ENCODE data around the gene CCDC144A.
"Not testable (repeated sequence)": the region's sequence is repeated elsewhere in the genome, so short reads cannot be mapped to it uniquely, and the experiment has no call there.

CCDC144A gene, protein sequence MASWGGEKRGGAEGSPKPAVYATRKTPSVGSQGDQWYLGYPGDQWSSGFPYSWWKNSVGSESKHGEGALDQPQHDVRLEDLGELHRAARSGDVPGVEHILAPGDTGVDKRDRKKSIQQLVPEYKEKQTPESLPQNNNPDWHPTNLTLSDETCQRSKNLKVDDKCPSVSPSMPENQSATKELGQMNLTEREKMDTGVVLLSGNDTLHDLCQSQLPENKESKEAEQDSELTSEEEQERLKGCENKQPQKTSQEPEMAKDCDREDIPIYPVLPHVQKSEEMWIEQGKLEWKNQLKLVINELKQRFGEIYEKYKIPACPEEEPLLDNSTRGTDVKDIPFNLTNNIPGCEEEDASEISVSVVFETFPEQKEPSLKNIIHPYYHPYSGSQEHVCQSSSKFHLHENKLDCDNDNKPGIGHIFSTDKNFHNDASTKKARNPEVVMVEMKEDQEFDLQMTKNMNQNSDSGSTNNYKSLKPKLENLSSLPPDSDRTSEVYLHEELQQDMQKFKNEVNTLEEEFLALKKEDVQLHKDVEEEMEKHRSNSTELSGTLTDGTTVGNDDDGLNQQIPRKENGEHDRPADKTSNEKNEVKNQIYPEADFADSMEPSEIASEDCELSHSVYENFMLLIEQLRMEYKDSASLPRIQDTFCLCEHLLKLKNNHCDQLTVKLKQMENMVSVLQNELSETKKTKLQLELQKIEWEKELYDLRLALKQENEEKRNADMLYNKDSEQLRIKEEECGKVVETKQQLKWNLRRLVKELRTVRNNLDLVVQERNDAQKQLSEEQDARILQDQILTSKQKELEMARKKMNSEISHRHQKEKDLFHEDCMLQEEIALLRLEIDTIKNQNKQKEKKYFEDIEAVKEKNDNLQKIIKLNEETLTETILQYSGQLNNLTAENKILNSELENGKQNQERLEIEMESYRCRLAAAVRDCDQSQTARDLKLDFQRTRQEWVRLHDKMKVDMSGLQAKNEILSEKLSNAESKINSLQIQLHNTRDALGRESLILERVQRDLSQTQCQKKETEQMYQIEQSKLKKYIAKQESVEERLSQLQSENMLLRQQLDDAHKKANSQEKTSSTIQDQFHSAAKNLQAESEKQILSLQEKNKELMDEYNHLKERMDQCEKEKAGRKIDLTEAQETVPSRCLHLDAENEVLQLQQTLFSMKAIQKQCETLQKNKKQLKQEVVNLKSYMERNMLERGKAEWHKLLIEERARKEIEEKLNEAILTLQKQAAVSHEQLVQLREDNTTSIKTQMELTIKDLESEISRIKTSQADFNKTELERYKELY (N-terminal part only)

DNA sequence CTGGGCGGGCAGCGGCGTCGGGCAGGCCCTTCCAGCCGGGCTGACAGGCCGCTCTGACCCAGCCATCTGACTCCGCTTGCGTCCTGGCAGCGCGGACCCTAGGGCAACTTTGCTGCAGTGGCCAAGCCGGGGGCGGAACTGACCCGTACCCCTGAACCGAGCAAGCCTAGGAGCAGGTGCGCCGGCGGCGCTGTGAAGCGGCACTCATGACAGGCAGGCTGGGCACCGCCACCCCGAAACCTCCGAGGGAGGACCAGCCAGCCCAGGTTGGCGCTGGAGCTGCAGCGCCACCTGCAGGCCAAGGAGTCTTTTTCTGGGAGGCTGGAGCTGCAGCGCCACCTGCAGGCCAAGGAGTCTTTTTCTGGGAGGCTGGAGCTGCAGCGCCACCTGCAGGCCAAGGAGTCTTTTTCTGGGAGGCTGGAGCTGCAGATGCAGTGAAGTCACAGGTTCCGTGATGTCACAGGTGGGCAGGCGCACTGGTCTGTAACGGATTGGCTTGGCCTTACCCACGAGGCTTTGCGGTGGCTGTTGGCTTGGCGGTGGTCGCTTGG, at the start of gene CCDC144A:
Gene CCDC144A (plus strand): TSS at position 511 of the 551 bp plus-strand sequence. CDS start 160 bp downstream, outside the sequence.
- peak in 8 of 51 donors; percentile 13 to 75 (median 42) for DNase-seq

DNA sequence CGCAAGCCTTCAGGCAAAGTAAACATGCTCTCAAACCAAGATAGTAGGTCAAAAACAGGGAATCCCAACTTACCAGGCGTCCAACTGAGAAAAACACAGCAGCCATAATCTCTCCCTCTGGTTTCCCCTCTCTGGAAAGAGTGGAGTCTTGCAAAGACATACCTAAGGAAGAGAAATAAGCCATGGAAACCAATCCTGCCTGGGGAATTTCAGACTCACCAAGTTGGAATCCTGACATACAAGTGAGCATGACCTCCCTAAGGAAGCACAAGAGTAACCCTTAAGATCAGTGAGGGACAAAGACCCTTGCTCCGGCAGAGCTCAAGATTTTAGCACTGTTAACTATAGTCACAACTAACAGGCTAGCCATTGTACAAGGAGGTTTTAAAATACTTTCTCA, 40.5 kb upstream of the CCDC144A start:
- no peak for DNase-seq

DNA sequence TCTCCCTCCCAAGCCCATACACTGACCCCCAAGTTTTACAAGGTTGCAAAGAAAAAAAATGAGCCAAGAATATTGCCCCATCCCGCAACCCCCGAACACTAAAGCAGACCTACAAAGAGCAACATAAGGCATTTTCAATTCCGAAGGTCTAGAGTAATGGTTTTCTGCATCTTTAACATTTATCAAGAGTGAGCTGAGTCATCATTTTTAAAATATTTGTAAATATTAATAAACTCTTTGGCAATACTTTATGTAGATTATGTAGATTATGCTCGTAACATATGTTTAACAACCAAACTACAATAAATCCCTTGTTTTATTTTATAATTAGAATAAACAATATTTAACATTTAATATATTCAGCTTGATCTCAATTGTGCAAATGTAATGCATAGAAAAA, 37.8 kb upstream of the CCDC144A start:
- no peak for DNase-seq

DNA sequence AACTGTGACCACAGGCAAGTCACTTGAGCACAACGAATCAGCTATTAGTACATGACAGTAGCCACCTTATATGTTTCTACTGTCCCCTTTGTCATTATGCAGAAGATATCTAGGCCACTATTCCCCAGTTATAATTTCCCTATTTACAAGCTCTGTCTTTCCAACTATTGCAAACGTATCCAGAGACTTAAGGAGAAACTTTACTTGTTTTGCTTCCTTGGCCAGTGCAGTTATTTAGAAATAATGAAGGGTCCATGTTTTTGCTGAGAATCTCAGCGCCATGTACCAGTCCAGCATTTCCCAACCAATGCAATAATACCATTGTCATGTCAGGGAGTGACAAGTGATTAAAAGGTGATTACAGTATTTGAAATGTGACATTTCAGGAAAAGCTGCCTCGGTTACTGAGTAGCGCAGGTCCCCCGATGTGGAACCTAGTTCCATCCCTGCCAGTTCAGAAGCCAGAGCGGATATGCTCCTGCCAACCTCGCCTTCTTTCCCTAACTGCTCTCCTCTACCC, 37.1 kb upstream of the CCDC144A start:
- peak in 3 of 51 donors; percentile 34 to 62 (median 43) for DNase-seq

DNA sequence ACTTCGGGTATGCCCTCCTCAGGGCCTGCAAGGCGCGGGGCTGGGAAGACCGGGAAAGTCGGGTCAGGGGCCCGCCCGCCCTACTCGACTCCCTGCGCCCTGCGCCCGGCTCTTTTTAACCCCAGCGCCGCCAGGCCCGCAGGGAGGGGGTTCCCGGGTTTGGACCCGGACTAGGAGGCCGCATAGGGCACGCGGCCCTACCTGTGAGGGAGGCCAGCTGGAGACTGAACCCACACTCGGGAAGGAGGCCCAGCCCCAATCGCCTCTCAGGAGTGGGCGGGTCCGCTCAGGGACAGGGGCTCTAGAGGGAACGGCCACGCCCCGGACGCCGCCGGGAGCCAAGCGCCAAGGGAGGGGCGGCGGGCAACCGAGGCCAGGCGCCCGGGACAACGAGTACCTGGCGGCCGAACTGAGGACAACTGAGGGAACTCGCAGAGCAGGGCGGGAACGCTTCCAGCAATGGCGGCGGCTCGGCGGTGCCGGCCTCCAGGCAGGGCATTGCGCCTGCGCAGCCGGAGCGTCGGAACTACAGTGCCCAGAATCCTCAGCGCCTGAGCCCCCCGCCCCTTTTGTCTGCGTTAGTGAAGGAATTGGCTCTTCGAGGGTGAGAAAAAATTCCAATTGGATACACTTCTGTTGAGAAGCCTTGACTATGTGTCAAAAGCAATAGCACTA, 36.5 kb upstream of the CCDC144A start, which contains the start of gene ZNF624:
Gene ZNF624 (minus strand): TSS at position 484 of the 675 bp plus-strand sequence.
- DNase-seq = peak; percentile 57 to 97 (median 86)

DNA sequence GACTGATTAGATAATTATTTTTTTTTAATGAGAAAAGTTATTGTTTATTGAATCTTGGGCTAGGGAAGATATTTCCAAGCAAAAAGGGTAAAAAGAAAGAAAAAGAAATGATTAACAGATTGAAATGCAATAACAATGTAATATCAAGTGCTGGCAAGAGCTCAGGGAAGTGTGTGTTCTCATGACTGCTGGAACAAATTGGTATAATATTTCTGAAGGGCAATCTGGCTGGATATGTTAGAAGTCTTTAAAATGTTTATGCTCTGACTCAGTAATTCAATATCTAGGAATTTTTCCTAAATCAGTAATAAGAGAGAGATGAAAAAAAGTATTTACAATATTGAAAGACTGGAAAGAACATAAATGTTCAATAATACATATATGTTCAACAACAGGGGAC, 28.8 kb upstream of the CCDC144A start:
- DNase-seq = no peak

DNA sequence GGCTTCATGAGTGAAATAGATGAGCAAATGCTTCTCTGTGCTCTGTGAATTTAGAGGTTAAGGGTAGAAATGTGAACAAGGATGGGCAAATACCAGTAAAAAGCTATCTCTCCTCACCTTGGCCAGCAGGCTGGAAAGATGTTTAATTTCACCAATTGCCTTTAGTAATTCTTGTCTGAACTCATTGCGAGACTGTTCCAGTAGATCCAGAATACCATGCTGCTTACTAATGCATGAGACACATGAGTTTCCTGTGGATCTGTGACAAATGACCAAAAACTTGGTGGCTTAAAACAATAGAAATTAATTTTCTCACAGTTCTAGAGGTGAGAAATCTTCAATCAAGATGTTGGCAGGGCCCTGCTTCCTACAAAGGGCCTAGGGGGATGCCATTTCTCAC, 27.1 kb upstream of the CCDC144A start:
- no peak for DNase-seq

DNA sequence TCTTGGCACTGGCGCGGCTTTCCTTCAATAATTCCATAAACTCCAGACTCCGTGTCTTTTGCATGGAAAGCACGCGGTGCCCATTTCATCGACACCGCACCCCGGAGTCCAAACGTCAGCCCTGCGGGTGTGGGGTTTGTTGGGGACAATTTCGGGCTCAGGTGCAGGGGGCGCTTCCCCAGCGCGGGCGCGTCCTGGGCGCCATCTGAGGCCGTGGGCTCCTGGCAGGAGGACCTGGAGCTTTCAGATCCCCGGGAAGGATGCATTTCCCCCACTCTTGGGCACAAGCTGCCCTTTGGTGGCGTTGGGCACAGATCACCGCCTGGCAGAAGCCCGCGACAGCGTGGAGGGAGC, 23.5 kb upstream of the CCDC144A start:
- peak in 1 of 51 donors; percentile 44 for DNase-seq

DNA sequence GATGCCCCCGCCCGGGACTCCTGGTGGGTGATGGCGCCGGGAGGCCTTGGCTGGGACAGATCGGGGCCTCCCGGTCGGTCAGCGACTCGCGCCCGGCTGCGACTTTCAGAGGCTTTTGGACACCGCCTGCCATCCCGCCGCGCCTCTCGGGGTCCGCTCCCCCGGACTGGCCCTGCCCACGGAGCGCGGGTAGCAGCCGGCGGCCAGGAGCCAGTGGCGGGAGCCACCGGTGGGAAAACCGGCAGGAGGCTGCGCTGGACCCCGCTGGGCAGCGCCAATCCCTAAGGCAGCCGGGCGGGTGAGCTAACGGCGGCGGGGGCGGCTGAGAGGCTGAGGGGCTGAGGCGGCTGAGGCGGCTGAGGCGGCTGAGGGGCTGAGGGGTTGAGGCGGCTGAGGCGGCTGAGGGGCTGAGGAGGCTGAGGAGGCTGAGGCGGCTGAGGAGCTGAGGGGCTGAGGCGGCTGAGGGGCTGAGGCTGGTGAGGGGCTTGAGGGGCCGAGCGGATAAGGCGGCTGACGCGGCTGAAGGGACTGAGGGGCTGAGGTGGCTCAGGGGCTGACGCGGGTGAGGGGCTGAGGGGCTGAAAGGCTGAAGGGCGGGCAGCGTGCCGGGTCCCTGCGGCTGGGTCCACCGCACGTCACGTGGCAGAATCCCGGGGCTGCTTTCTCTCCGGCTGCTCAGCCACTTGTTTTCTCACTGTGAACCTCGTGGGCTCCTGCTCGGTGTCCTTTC, 23.0 kb upstream of the CCDC144A start:
- DNase-seq = peak in 37 of 51 donors; percentile 6 to 70 (median 46)

DNA sequence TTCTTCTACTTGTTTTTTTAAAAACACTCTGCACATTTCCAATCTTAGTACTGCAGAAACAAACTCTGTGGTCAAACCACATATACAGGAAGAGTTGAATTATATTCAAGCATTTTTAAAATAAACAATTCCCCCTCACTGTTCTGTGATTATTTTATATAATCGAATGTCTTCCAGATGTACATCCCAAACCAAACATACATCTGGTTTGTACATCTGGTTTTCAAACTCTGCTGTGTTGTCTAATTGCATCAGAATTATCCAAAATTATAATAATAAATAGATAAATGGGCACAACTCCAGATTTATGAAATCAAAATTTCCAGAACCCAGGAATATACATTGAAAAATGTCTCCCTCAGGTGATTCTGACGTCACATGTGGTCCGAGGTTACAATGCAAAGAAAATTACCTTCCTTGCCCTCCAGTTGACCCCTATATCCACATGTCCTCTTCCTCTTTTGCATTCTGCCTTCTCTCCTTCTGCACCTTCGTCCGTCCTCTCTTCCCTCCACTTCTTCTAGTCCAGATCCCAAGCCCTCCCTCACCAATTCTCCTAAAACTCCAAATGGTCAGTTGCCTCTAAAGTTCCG, 13.3 kb upstream of the CCDC144A start:
- no peak for DNase-seq

DNA sequence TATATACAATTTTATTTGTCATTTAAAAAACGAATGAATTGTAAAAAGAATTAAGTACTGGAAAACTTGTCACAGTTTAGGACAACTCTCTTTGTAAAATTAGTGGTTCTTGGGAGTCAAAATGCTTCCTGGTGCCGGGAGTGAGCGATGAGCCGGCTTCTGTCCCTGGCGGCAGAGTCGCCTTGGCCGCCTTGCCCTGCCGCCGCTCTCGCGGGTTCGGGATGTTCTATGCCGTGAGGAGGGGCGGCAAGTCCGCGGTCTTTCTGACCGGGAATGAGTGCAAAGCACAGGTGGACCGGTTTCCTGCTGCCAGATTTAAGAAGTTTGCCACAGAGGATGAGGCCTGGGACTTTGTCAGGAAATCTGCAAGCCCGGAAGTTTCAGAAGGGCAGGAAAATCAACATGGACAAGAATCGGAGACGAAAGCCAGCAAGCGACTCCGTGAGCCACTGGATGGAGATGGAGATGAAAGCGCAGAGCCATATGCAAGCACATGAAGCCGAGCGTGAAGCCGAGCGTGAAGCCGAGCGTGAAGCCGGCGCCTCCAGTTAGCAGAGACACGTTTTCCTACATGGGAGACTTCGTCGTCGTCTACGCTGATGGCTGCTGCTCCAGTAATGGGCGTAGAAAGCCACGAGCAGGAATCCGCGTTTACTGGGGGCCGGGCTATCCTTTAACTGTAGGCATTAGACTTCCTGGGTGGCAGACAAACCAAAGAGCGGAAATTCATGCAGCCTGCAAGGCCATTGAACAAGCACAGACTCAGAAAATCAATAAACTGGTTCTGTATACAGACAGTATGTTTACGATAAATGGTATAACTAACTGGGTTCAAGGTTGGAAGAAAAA, 6.5 kb upstream of the CCDC144A start:
- DNase-seq = peak in 2 of 51 donors; percentile 10 to 49

DNA sequence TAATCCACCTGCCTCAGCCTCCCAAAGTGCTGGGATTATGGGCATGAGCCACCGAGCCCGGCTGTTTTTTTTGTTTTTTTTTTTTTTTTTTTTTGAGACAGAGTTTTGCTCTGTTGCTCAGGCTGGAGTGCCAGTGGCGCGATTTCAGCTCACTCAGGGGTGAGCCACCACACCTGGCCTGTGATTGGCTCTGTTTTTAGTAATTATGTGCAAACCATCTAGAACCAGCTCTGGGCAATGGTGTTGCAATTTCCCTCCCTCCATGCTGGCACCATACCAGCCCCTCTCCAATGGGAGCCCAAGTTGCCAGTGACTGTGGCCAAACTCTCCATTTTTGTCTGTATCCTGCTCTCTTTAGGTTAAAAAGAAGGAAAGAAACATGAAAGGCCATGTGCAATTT, 4.0 kb upstream of the CCDC144A start:
- not testable (repeated sequence) for DNase-seq

DNA sequence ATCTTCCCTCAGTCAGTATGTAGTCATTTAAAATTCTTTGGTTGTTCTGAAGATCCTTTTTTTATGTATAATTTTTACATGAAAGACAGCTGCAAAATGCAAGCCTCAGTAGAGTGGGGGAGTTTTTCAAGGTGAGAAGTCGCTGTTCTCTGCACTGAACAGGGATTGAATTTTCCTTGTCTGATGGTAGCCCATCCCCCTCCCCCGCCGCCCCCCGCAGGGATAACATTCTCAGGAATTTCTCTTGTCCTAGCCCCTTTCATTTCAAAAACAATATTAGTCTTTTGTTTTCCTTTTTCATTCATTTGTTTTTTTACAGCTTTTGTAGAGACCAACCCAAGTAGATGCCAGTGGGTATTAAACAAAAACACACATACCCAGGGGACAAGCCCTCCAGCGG, 2.9 kb upstream of the CCDC144A start:
- not testable (repeated sequence) for DNase-seq

DNA sequence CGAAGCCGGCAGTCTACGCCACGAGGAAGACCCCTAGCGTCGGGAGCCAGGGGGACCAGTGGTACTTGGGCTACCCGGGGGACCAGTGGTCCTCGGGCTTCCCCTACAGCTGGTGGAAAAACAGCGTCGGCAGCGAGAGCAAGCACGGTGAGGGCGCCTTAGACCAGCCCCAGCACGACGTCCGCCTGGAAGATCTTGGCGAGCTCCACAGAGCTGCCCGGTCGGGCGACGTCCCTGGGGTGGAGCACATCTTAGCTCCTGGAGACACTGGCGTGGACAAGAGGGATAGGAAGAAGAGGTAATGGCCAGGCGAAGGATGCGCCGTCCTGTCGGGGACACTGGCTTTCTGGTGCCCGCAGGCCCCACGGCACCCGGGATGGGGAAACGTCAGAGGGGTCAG, 406 bp downstream of the CCDC144A start:
- DNase-seq = peak in 1 of 51 donors; percentile 12

DNA sequence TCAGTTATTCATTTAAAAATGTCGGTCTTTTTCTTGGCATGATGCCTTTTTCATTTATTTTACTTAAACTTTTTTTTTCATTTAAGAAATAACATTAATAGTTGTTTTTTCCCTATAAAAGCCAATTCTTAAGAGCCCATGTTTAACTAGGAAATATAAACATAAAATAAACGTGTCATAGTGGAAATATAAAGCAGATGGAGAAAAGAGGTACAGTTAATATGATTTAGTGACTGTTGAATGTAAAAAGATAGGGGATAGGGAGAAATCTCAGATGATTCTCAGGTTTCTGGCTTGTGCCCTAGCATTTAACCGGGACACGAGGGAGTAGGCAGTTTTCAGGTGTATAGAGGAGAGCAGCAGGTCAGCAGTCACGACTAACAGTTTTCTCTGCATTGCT, 7.6 kb downstream of the CCDC144A start:
- DNase-seq = not testable (repeated sequence)

DNA sequence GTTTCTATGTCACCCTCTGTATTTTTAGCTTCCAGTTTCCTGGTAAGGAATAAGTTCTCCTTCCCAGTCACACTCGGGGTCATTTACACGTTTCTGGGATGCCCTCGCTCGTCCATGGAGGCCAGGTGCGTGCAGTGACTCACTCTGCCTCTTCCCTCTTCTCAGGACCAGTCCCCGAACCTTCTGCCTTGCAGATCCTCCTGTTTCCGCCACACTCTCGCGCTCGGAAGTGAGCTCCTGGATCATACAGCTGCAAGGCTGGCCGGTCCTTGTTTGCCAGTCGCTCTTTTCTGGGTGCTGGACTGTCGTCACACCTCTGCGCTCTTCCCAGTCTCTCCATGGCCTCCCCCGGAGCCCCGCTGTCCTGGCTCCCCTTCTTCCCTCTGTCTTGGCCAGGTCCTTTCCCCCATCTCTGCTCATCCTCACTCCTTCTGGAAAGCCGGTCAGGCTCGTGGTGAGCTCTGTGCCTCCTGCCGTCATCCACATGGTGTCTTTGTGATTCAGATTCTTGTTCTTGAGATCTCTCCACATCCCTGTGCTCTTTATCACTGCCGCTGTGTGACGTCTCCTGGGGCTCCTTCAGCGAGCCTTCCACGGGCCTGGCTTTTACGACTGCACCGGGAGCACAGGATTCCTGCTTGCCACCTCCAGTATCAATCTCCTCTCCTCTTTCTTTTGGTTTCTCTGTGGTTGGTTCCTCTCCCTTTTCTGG, 55.6 kb downstream of the CCDC144A start:
- DNase-seq = peak in 1 of 51 donors; percentile 8

DNA sequence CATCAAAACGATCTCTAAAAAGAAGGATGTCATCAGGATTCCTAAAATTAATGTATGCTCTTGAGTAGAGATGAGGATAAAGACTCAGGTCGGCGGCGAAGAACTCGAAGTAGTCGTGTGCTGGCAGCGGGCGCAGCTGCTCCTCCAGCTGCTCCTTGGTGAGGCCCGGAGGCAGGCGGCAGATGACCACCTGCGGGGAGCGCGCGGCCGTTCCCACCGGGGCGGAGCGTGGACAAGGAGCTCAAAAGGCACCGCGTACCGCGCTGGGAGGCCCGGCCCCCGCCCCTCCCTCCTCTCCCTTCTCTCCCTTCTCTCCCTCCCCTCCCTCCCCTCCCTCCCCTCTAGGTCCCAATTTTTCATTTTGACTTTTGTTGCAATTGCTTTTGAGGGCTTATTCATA, 56.5 kb downstream of the CCDC144A start:
- peak in 1 of 51 donors; percentile 0 for DNase-seq

Measured in hypothalamus (tissue), 51 donors.